ENCODE measurements around the gene JUNB. TPM values are rescaled to one million over a fixed set of nuclear protein-coding genes. Genes with fewer than 3 reads are reported as not detected.

The JUNB gene
- total RNA-seq, 1 experiment from 2014 or later, result 112 TPM

GRCh38 chr19:12764698-12765097 lies 26.6 kb upstream of the JUNB start:
- Histone ChIP-seq H3K9me3 (replicated peaks) (no peaks in the 10 kb centered on the region), H3K27me3 (replicated peaks) (no peaks in the 10 kb centered on the region), H3K27ac (no peak overlapping the region), H3K4me1 (replicated peaks) (0 out of 2 replicates have a peak, but pooled peaks cover 3% of the 10 kb centered on the region), H3K36me3 (0 out of 2 replicates have a peak, but pooled peaks cover 2% of the 10 kb centered on the region), H3K4me3 (no peak overlapping the region)
- DNase-seq (ENCODE audit: low read depth in 1 of 2, low spot score in 2 of 2), result no peak

GRCh38 chr19:12766051-12766521 lies 25.2 kb upstream of the JUNB start:
- H3K27me3 ChIP-seq (replicated peaks), result no peaks in the 10 kb centered on the region
- H3K4me1 ChIP-seq (replicated peaks), result 0 out of 2 replicates have a peak, but pooled peaks cover 3% of the 10 kb centered on the region
- no peaks in the 10 kb centered on the region for H3K9me3 ChIP-seq (replicated peaks)
- 0 out of 2 replicates have a peak, but pooled peaks cover 2% of the 10 kb centered on the region for H3K36me3 ChIP-seq
- peak; percentile 90 to 93 for DNase-seq (ENCODE audit: low read depth in 1 of 2, low spot score in 2 of 2)
- peak overlapping the region; percentile 37 for H3K4me3 ChIP-seq
- no peak overlapping the region for H3K27ac ChIP-seq

- DNase-seq (ENCODE audit: low read depth in 1 of 2, low spot score in 2 of 2), result no peak
- H3K4me3 ChIP-seq, result no peak overlapping the region
These were observed 24.1 kb upstream of the JUNB start for GRCh38 chr19:12767150-12767549.

DNA sequence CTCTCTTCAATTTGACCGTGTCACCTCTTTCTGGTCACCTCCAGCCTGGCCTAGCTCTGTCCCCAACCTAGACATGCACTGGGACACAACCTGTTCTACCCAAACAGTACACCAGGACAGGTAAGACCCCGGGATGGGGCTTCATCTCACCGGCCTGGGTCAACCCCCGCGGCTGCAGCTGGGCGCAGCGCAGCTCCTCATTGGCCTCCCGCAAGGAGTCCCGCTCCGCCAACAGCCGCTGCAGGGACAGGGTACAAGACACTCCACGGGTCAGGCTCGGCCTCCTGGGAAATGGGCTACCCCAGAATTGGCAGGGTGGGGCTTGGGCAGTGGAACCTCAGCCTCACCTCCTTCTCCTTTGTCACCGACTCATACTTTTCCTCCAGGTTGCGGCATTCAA lies 23.6 kb upstream of the JUNB start:
- Histone ChIP-seq H3K27ac (no peak overlapping the region), H3K27me3 (replicated peaks) (no peaks in the 10 kb centered on the region), H3K4me1 (replicated peaks) (0 out of 2 replicates have a peak, but pooled peaks cover 3% of the 10 kb centered on the region), H3K4me3 (no peak overlapping the region), H3K9me3 (replicated peaks) (no peaks in the 10 kb centered on the region), H3K36me3 (0 out of 2 replicates have a peak, but pooled peaks cover 2% of the 10 kb centered on the region)
- no peak for DNase-seq (ENCODE audit: low read depth in 1 of 2, low spot score in 2 of 2)

More at GRCh38 chr19:12767150-12767549, 24.1 kb upstream of the JUNB start:
- Histone ChIP-seq H3K27ac (no peak overlapping the region), H3K27me3 (replicated peaks) (no peaks in the 10 kb centered on the region), H3K9me3 (replicated peaks) (no peaks in the 10 kb centered on the region), H3K36me3 (0 out of 2 replicates have a peak, but pooled peaks cover 2% of the 10 kb centered on the region), H3K4me1 (replicated peaks) (0 out of 2 replicates have a peak, but pooled peaks cover 3% of the 10 kb centered on the region)

GRCh38 chr19:12769689-12770088 lies 21.6 kb upstream of the JUNB start:
- no peaks in the 10 kb centered on the region for H3K27me3 ChIP-seq (replicated peaks)
- peaks cover 9% of the 10 kb centered on the region for H3K4me1 ChIP-seq (replicated peaks)
- DNase-seq (ENCODE audit: low read depth in 1 of 2, low spot score in 2 of 2), result no peak
- H3K9me3 ChIP-seq (replicated peaks), result no peaks in the 10 kb centered on the region
- no peaks in the 10 kb centered on the region for H3K36me3 ChIP-seq
- no peak overlapping the region for H3K4me3 ChIP-seq
- H3K27ac ChIP-seq, result no peak overlapping the region

- Histone ChIP-seq H3K27me3 (replicated peaks) (no peaks in the 10 kb centered on the region), H3K4me3 (no peak overlapping the region), H3K4me1 (replicated peaks) (peaks cover 11% of the 10 kb centered on the region), H3K36me3 (0 out of 2 replicates have a peak, but pooled peaks cover 4% of the 10 kb centered on the region), H3K27ac (no peak overlapping the region), H3K9me3 (replicated peaks) (no peaks in the 10 kb centered on the region)
- no peak for DNase-seq (ENCODE audit: low read depth in 1 of 2, low spot score in 2 of 2)
These were observed 20.4 kb upstream of the JUNB start for GRCh38 chr19:12770922-12771321.

GRCh38 chr19:12772323-12772722 lies 19.0 kb upstream of the JUNB start:
- H3K9me3 ChIP-seq (replicated peaks), result no peaks in the 10 kb centered on the region
- DNase-seq (ENCODE audit: low read depth in 1 of 2, low spot score in 2 of 2), result no peak
- H3K4me1 ChIP-seq (replicated peaks), result peaks cover 13% of the 10 kb centered on the region
- 0 out of 2 replicates have a peak, but pooled peaks cover 4% of the 10 kb centered on the region for H3K36me3 ChIP-seq
- H3K27ac ChIP-seq, result no peak overlapping the region
- no peaks in the 10 kb centered on the region for H3K27me3 ChIP-seq (replicated peaks)
- H3K4me3 ChIP-seq, result no peak overlapping the region

- H3K36me3 ChIP-seq, result 0 out of 2 replicates have a peak, but pooled peaks cover 4% of the 10 kb centered on the region
- peak; percentile 26 to 47 for DNase-seq (ENCODE audit: low read depth in 1 of 2, low spot score in 2 of 2)
- no peak overlapping the region for H3K27ac ChIP-seq
- no peaks in the 10 kb centered on the region for H3K27me3 ChIP-seq (replicated peaks)
- H3K4me1 ChIP-seq (replicated peaks), result peaks cover 21% of the 10 kb centered on the region
- no peaks in the 10 kb centered on the region for H3K9me3 ChIP-seq (replicated peaks)
- H3K4me3 ChIP-seq, result no peak overlapping the region
These were observed 17.7 kb upstream of the JUNB start for GRCh38 chr19:12773571-12773970.

DNA sequence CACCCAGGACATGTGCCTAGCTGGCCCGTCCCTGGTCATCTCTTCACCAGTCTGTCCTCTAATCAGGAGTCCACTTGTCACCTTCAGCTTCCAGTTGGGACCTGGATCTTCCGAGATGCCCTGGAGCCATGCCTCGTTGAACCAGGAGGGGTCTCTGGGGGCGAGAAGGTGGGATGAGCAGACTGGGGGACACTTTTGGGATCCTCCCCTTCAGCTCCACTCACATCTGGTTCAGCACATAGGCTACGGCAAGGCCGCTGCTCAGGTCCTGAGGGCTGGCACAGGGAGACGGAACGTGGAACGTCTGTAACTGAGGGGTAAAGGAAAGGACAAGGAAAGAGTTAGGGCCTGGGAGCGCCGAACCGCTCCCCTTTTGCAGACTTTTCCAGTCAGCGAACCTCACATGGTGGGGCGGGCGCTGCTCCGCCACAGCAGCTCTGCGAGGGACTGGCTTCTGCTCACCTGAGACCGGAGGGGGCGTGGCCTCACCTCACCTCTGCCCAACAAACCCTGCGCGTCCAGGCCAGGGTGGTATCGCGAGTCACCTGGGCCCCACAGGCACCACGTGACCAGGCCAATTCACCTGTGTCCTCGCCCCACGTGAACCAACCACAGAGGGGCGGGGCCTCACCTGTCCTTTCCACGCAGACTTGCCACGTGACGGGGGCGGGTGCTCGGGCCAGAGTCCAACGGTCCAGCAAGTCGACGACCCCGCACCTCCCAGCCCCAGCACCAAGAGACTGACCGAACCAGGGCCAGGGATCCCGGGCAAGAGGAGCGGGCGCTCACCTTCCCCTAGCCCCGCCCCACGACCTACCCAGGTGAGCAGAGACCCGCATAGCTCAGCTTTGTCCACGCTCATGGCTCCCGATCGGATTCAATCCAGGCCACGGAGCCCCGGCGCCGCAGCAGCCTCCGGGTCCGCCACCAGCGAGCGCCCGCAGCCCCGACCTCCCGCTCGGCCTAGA lies 16.4 kb upstream of the JUNB start, which contains the start of gene HOOK2:
Gene HOOK2, minus strand, starts transcription at position 965 of the 968 bp plus-strand sequence. Its CDS starts 103 bp downstream, at position 862.
- 0 out of 2 replicates have a peak, but pooled peaks cover 4% of the 10 kb centered on the region for H3K36me3 ChIP-seq
- H3K4me1 ChIP-seq (replicated peaks), result peaks cover 34% of the 10 kb centered on the region
- DNase-seq (ENCODE audit: low read depth in 1 of 2, low spot score in 2 of 2), result no peak
- no peak within 1 kb of the TSS for H3K27ac ChIP-seq
- peak within 1 kb of the TSS; percentile 43 for H3K4me3 ChIP-seq
- H3K27me3 ChIP-seq (replicated peaks), result no peaks in the 10 kb centered on the region
- H3K9me3 ChIP-seq (replicated peaks), result no peaks in the 10 kb centered on the region

DNA sequence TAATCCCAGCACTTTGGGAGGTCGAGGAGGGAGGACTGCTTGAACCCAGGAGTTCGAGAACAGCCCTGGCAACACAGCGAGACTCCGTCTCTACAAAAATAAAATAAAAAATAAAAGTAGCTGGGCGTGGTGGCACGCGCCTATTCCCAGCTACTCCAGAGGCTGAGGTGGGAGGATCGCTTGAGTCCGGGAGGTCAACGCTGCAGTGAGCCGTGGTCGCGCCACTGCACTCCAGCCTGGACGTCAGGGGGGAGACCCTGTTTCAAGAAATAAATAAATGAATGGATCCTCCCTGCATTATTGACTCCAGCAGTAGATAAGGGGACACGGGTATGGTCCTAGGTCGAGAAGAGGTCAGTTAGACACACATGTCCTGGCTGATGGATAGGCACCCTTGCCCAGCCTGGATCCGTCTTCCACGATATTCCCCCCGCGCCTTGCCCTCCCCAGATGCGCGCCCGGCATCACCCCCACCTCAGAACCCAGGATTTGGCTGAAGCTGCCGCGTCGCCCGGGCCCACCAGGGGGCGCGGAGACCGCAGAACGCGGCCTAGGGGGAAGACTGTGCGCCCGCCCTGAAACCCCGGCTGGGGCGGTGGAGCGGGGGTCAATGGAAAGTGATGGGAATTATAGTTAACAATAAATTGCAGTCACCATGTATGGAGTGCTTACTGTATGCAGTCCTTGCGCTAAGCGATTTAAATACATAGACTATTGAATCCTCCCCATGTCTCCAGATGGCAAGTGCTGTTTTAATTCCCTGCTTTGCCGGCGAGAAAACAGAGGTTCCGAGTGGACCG lies 13.9 kb upstream of the JUNB start:
- Histone ChIP-seq H3K4me3 (peak overlapping the region; percentile 42), H3K36me3 (0 out of 2 replicates have a peak, but pooled peaks cover 4% of the 10 kb centered on the region), H3K9me3 (replicated peaks) (no peaks in the 10 kb centered on the region), H3K27me3 (replicated peaks) (no peaks in the 10 kb centered on the region), H3K4me1 (replicated peaks) (peaks cover 39% of the 10 kb centered on the region), H3K27ac (peak overlapping the region; percentile 62; the same call in 1 of the 2 replicates)
- peak; percentile 80 to 85 for DNase-seq (ENCODE audit: low read depth in 1 of 2, low spot score in 2 of 2)

- peak; percentile 79 to 85 for DNase-seq (ENCODE audit: low read depth in 1 of 2, low spot score in 2 of 2)
- Histone ChIP-seq H3K27ac (peak overlapping the region; percentile 62), H3K36me3 (0 out of 2 replicates have a peak, but pooled peaks cover 4% of the 10 kb centered on the region), H3K4me3 (peak overlapping the region; percentile 42), H3K4me1 (replicated peaks) (peaks cover 48% of the 10 kb centered on the region), H3K9me3 (replicated peaks) (no peaks in the 10 kb centered on the region), H3K27me3 (replicated peaks) (no peaks in the 10 kb centered on the region)
These were observed 13.0 kb upstream of the JUNB start for GRCh38 chr19:12778017-12778904.

DNA sequence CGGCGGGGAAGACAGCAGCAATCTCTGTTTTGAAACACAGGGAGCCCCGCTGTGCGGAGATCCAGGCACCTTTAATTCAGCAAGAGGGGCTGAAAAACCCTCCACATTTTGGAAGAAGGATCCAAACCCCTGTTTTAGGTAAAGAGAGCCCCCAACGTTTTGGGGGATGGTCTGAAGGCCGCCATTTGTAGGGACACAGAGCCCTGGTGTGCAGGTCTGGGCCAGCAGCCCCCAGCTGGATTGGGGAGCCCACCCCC lies 12.5 kb upstream of the JUNB start:
- no peak for DNase-seq (ENCODE audit: low read depth in 1 of 2, low spot score in 2 of 2)
- Histone ChIP-seq H3K4me1 (replicated peaks) (peaks cover 48% of the 10 kb centered on the region), H3K4me3 (peak overlapping the region; percentile 42), H3K9me3 (replicated peaks) (no peaks in the 10 kb centered on the region), H3K27me3 (replicated peaks) (no peaks in the 10 kb centered on the region), H3K36me3 (0 out of 2 replicates have a peak, but pooled peaks cover 4% of the 10 kb centered on the region), H3K27ac (peak overlapping the region; percentile 62)

Measured in SJSA1 (cell line).